Measurements from ENCODE around the gene AFP.

AFP gene

DNA sequence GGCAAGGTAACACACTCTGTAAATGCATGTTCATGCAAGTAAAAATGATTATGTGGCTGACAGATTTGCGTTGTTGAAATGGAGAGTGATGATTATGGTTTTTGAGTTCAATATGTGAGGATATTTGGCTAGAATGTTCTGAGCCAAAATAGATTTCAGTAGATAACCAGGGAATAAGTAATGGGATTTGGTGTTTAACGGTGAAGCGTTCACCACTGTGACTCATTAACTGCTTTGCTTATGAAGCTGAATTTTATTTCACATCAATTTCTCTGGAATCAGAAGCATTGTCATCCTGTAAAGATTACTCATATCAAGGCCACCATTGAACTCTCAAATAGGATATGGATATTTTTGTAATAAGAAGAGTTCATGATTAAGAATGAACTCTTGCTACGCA, 11.7 kb downstream of the AFP start:
- H3K4me3 ChIP-seq (ENCODE audit: low read length), result no peak overlapping the region
- no peaks in the 10 kb centered on the region for H3K36me3 ChIP-seq (ENCODE audit: insufficient read depth, low read length)
- no peaks in the 10 kb centered on the region for H3K27me3 ChIP-seq (ENCODE audit: insufficient read depth, low read length)
- no peak overlapping the region for H2AFZ ChIP-seq (ENCODE audit: low read depth, low read length)
- H3K4me1 ChIP-seq (ENCODE audit: insufficient read depth, low read length), result peaks cover 10% of the 10 kb centered on the region
- H3K9me3 ChIP-seq (ENCODE audit: low read length), result no peaks in the 10 kb centered on the region

DNA sequence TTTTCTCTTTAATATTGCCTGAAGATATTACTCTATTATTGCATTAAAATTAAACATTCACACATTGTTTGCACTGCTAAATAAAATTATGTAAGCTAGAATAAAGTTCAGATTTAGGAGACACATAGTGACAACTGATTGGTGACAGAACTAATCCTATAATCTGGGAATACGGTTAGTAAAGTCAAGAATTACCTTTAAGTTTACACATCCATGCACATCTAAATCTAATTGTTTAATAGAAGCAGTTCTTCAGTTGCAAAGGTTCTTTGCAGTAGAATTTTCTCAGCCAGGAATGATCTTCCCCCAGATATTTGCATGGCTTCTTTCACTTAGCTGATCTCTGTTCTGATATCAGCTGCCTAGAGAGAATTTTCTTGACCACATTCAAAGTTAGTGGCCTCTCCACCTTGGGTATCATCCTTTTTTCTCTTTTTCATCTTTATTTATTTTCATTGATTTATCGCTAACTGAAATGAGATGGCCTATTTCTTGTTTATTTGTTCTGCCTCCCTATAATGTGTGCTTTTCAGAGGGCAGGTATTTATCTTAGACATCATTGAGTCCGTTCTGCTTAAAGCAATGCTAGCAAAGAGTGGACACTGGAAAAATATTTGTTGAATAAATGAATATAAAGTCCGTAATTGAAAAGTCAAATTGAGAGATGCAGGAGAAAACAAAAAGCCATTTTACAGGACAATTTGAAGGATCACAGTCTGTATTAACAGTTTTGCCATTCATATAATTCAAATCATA, 12.6 kb downstream of the AFP start:
- Histone ChIP-seq H2AFZ (ENCODE audit: low read depth, low read length) (no peak overlapping the region), H3K4me1 (ENCODE audit: insufficient read depth, low read length) (peaks cover 10% of the 10 kb centered on the region), H3K36me3 (ENCODE audit: insufficient read depth, low read length) (no peaks in the 10 kb centered on the region), H3K9me3 (ENCODE audit: low read length) (no peaks in the 10 kb centered on the region), H3K4me3 (ENCODE audit: low read length) (no peak overlapping the region), H3K27me3 (ENCODE audit: insufficient read depth, low read length) (no peaks in the 10 kb centered on the region)

DNA sequence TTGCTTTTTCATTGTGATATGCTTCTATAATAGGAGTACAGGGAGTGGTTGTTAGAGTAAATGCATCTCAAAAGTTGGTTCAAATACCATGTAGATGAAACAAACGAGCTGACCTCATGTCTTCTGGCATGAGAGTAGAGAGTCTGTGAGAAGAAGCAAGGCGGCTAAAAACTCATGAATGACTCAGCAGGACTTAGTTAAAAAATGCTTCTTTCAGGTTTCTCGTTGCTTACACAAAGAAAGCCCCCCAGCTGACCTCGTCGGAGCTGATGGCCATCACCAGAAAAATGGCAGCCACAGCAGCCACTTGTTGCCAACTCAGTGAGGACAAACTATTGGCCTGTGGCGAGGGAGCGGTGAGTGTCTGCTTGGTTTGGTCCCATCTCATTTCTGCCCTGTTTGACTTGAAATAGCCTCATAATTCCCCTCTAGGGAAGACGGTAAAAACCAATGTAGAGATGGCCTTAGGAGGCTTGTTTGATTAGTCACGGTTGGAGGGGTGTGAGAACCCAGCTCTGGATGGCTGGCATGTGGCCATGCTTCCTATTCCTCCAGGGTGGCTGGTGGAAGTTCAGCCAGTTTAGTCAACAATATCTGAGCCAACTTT, 14.5 kb downstream of the AFP start:
- Histone ChIP-seq H3K4me3 (ENCODE audit: low read length) (no peak overlapping the region), H3K36me3 (ENCODE audit: insufficient read depth, low read length) (no peaks in the 10 kb centered on the region), H3K27me3 (ENCODE audit: insufficient read depth, low read length) (no peaks in the 10 kb centered on the region), H2AFZ (ENCODE audit: low read depth, low read length) (no peak overlapping the region), H3K4me1 (ENCODE audit: insufficient read depth, low read length) (peaks cover 10% of the 10 kb centered on the region), H3K9me3 (ENCODE audit: low read length) (no peaks in the 10 kb centered on the region)

DNA sequence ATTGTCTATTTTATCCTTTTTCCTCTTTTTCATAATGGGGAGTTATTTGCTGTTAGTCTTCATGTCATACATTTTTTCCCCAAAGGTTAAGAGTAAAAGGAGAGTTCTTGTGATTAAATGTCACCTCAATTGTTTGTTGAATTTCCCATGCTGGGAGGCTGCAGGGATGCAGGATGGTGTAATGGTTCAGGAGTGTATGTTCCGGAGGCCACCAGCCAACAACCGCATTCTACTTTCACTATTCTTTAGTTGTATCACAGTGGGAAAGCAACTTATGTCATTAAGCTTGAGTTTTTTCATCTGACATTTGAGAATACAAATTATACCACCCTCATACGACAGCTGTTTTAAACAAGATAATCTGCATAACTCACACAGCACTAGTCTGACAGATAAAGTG, 15.4 kb downstream of the AFP start:
- peaks cover 10% of the 10 kb centered on the region for H3K4me1 ChIP-seq (ENCODE audit: insufficient read depth, low read length)

DNA sequence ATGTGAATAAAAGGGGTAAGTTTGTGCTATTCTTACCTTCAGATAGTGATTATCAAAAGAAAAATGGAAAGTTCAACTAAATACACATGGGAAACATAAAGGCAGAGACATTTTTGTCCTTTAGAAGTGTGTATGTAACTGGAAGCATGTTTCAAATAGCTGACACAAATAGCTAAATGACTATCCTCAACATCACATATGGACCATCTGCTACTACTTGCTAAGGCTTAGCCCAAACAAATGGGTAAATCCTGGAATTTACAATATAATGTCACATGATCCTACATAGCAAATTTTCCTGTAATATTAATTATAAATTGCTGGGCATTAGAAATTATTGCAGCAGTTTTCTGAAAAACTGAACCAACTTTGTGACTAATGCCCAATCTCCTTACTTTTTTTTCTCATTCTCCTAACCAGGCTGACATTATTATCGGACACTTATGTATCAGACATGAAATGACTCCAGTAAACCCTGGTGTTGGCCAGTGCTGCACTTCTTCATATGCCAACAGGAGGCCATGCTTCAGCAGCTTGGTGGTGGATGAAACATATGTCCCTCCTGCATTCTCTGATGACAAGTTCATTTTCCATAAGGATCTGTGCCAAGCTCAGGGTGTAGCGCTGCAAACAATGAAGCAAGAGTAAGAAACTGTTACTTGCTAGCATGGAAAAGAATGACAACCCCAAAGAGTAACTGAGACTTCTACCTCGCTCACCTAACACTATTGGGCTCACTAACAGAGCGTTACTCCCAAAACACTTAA, 16.1 kb downstream of the AFP start:
- peaks cover 10% of the 10 kb centered on the region for H3K4me1 ChIP-seq (ENCODE audit: insufficient read depth, low read length)
- no peak overlapping the region for H2AFZ ChIP-seq (ENCODE audit: low read depth, low read length)
- no peaks in the 10 kb centered on the region for H3K36me3 ChIP-seq (ENCODE audit: insufficient read depth, low read length)
- no peaks in the 10 kb centered on the region for H3K9me3 ChIP-seq (ENCODE audit: low read length)
- no peaks in the 10 kb centered on the region for H3K27me3 ChIP-seq (ENCODE audit: insufficient read depth, low read length)
- no peak overlapping the region for H3K4me3 ChIP-seq (ENCODE audit: low read length)

More for the DNA sequence above, 15.4 kb downstream of the AFP start:
- Histone ChIP-seq H3K36me3 (ENCODE audit: insufficient read depth, low read length) (no peaks in the 10 kb centered on the region), H3K27me3 (ENCODE audit: insufficient read depth, low read length) (no peaks in the 10 kb centered on the region), H3K9me3 (ENCODE audit: low read length) (no peaks in the 10 kb centered on the region), H2AFZ (ENCODE audit: low read depth, low read length) (no peak overlapping the region), H3K4me3 (ENCODE audit: low read length) (no peak overlapping the region)

DNA sequence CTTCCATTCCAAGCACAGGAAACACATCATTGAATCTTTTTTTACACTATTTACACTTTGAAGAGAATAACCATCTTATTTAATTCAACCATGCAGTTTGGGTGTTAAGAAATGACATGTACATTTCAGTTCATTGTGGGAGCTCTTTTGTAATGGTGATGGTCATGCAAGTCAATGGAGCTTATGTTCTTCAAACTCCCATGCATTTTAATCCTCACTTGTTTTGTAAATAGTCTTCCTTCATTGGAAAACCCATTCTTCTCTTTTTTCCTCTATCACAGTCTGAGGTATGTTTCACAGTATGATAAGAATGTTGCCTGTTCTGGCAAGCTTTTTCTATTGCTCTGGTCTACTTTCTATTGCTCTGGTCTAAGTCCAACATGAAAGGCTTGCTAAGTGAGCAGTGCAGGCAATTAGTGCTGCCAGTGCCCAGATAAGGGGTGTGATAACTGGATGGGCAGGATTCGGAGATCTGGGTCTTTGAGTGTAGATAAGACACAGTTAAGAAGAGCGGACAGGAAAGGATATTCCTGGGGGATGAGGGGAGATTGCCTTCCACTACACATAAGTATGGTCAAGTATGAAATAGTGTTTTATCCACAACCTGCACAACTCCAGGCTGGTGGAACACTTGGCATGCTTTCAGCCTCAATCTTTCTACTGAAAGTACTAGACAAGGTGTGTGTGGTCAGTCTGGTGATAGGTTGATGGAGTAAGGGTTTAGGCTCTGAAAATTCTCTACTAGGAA, 17.1 kb downstream of the AFP start:
- H3K36me3 ChIP-seq (ENCODE audit: insufficient read depth, low read length), result no peaks in the 10 kb centered on the region
- H2AFZ ChIP-seq (ENCODE audit: low read depth, low read length), result no peak overlapping the region
- H3K27me3 ChIP-seq (ENCODE audit: insufficient read depth, low read length), result no peaks in the 10 kb centered on the region
- no peak overlapping the region for H3K4me3 ChIP-seq (ENCODE audit: low read length)
- H3K4me1 ChIP-seq (ENCODE audit: insufficient read depth, low read length), result peaks cover 10% of the 10 kb centered on the region
- H3K9me3 ChIP-seq (ENCODE audit: low read length), result no peaks in the 10 kb centered on the region

DNA sequence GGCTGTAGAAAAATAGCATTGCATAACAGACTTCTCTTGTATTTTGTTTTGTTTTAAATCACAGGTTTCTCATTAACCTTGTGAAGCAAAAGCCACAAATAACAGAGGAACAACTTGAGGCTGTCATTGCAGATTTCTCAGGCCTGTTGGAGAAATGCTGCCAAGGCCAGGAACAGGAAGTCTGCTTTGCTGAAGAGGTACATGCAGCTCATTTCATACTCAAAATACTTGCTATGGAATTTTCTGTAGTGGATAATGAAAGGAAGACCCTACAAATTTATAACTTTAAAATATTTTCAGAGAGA, 17.6 kb downstream of the AFP start:
- no peak overlapping the region for H3K4me3 ChIP-seq (ENCODE audit: low read length)
- H3K27me3 ChIP-seq (ENCODE audit: insufficient read depth, low read length), result no peaks in the 10 kb centered on the region
- H3K9me3 ChIP-seq (ENCODE audit: low read length), result no peaks in the 10 kb centered on the region
- no peaks in the 10 kb centered on the region for H3K36me3 ChIP-seq (ENCODE audit: insufficient read depth, low read length)
- H3K4me1 ChIP-seq (ENCODE audit: insufficient read depth, low read length), result peaks cover 10% of the 10 kb centered on the region
- H2AFZ ChIP-seq (ENCODE audit: low read depth, low read length), result no peak overlapping the region

DNA sequence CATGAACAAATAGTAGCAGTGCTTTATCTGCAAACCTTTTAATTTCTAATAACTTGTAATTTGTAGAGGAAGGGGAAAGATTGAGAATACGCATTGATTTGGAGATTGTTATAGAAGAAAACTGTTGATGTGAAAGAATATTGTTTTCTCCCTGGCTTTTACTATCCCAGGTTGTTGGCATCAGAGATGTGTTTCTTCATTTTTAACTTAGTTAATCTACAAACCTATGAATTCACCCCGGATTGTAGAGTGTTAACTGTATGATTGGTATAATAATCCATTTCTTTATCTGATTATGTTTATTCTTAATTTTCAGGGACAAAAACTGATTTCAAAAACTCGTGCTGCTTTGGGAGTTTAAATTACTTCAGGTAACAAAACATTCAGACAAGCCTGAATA, 18.9 kb downstream of the AFP start:
- H3K27me3 ChIP-seq (ENCODE audit: insufficient read depth, low read length), result no peaks in the 10 kb centered on the region
- H3K9me3 ChIP-seq (ENCODE audit: low read length), result no peaks in the 10 kb centered on the region

DNA sequence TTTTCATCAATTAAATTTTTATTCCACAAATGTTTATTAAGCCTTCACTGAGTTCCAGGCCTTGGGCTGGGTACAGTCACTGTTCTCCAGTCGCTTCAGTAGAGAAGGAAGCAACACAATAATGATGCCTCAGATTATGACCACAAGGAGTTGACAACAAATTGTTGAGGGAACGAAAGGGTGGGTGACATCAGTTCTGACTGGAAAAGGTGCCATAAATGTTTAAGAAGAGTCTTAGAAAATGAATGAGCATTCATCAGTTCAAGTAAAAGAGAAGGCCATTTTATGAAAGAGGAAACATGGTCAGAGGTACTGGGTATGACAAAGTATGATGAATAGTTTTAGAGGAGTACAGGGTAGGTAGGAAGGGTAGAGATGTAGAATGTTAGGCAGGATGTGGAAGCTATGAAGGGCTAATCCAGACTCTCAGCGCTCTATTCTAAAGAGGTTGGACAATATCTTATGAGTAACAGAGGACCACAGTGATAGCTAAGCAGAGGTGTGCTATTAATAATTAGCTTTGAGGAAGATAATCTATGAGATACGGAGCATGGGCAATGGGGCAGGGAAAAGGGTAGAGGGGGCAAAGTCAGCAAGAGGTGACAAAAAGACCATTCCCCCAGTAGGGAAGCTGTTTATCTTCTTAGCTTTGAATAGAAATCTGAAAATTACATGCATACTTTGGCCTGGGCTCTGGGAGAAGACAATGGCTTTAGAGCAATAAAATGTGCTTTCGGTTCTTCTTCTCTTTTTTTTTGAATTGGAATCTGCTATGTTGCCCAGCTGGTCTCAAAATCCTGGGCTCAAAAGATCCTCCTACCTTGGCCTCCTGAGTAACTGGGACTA, 20.4 kb downstream of the AFP start:
- Histone ChIP-seq H3K27me3 (ENCODE audit: insufficient read depth, low read length) (no peaks in the 10 kb centered on the region), H2AFZ (ENCODE audit: low read depth, low read length) (no peak overlapping the region), H3K36me3 (ENCODE audit: insufficient read depth, low read length) (no peaks in the 10 kb centered on the region), H3K9me3 (ENCODE audit: low read length) (no peaks in the 10 kb centered on the region), H3K4me3 (ENCODE audit: low read length) (no peak overlapping the region), H3K4me1 (ENCODE audit: insufficient read depth, low read length) (no peaks in the 10 kb centered on the region)

More for the DNA sequence above, 18.9 kb downstream of the AFP start:
- no peak overlapping the region for H3K4me3 ChIP-seq (ENCODE audit: low read length)
- H3K4me1 ChIP-seq (ENCODE audit: insufficient read depth, low read length), result peaks cover 8% of the 10 kb centered on the region
- no peak overlapping the region for H2AFZ ChIP-seq (ENCODE audit: low read depth, low read length)
- no peaks in the 10 kb centered on the region for H3K36me3 ChIP-seq (ENCODE audit: insufficient read depth, low read length)

DNA sequence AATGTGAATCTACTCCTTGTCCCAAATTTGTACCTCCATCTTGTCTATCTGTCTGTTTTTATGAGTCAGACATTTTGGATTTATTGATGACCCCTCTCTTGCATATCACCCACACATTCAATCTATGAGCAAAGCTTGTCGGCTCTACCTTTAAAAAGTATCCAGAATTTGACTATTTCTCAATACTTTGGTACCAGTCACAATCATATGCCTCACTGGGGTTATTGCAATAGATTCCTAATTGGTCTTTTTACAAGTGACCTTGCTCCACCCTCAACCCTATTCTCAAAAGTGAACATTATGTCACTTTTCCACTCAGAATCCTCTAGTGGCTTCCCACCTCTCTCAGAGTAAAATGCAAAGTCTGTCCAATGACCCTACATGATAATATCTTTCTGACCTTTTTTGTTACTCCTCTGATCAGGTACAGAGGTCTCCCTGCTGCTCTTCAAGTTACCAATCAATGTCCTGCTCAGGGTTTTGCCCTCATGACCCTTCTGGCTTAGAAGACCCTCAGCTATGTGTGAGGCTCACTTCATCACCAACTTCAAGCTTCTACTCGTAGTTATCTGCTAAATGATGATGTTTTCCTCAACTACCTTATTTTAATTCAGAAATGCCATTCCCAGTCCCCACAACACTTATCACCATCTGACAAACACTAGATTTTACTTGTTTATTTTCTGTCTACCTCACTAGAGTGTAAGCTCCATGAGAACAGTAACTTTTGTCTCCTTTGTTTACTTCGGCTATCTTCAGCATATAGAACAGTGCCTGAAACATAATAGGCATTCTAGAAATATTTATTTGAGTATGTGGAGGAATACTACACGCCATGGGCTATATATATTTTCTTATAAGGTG, 22.4 kb downstream of the AFP start:
- no peaks in the 10 kb centered on the region for H3K4me1 ChIP-seq (ENCODE audit: insufficient read depth, low read length)
- no peaks in the 10 kb centered on the region for H3K27me3 ChIP-seq (ENCODE audit: insufficient read depth, low read length)

DNA sequence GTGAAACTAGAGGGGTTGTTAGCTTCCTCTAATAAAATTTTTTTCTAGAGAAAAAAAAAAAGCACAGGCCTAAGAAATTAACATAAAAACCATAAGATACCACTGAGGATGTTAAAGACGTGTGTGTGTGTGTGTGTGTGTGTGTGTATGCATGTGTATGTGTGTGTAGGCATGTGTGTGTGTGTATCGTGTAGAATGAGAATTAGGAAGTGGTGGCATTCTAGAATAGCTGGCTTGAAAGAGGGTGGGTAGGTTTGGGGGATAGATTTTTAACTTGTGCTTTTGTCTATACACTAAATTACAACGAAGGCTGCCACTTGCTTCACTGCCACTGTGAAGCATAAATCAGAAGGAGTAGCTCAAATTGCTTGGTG, 23.0 kb downstream of the AFP start:
- Histone ChIP-seq H3K4me1 (ENCODE audit: insufficient read depth, low read length) (no peaks in the 10 kb centered on the region), H3K9me3 (ENCODE audit: low read length) (no peaks in the 10 kb centered on the region), H3K4me3 (ENCODE audit: low read length) (no peak overlapping the region), H3K36me3 (ENCODE audit: insufficient read depth, low read length) (no peaks in the 10 kb centered on the region), H3K27me3 (ENCODE audit: insufficient read depth, low read length) (no peaks in the 10 kb centered on the region), H2AFZ (ENCODE audit: low read depth, low read length) (no peak overlapping the region)

More for the DNA sequence above, 22.4 kb downstream of the AFP start:
- H3K36me3 ChIP-seq (ENCODE audit: insufficient read depth, low read length), result no peaks in the 10 kb centered on the region
- H3K9me3 ChIP-seq (ENCODE audit: low read length), result no peaks in the 10 kb centered on the region
- no peak overlapping the region for H3K4me3 ChIP-seq (ENCODE audit: low read length)
- H2AFZ ChIP-seq (ENCODE audit: low read depth, low read length), result no peak overlapping the region

Data from neuron (in vitro differentiated cells).